ENCODE measurements around the gene CALHM2.

DNA sequence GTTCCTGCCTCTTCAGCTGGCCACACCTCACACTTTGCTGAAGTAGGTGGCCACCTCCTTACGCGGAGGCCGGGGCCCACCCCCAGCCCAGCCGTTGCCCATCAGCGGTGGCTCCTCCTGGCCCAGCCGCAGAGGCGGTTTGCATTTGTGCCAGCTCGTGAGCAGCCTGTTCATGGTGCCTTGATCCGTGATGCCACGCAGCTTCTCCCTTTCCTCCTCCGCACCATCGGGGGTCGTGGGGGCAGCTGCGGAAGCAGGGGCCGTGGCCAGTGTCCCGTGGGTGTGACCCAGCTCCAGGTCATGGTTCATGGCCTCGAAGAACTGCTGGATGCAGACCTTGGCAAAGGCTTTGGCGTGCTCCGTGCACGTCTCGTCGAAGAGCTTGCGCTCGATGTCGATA is 3.1 kb upstream of the CALHM2 start:
- no peak for TF ChIP-seq EZH2 (IDR thresholded peaks at IDR 0.05; ENCODE audit: borderline replicate concordance, low read depth, low read length, severe bottlenecking)
- TF ChIP-seq, protein P1, sequence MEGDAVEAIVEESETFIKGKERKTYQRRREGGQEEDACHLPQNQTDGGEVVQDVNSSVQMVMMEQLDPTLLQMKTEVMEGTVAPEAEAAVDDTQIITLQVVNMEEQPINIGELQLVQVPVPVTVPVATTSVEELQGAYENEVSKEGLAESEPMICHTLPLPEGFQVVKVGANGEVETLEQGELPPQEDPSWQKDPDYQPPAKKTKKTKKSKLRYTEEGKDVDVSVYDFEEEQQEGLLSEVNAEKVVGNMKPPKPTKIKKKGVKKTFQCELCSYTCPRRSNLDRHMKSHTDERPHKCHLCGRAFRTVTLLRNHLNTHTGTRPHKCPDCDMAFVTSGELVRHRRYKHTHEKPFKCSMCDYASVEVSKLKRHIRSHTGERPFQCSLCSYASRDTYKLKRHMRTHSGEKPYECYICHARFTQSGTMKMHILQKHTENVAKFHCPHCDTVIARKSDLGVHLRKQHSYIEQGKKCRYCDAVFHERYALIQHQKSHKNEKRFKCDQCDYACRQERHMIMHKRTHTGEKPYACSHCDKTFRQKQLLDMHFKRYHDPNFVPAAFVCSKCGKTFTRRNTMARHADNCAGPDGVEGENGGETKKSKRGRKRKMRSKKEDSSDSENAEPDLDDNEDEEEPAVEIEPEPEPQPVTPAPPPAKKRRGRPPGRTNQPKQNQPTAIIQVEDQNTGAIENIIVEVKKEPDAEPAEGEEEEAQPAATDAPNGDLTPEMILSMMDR (IDR thresholded peaks at IDR 0.05; ENCODE audit: borderline replicate concordance, extremely low read depth, low read length, poor library complexity, severe bottlenecking): no peak
